Neutrophil (primary cell): Measurements from ENCODE around the gene BCAS3.

Experiments used
- H3K27ac ChIP-seq: fragments of 200-600 bp; sonication (generic); 2 replicates; pipeline ENCODE4 v1.5.1; 2016; ENCODE audit warnings: mild to moderate bottlenecking, moderate library complexity
- H3K27me3 ChIP-seq: fragments of 200-600 bp; sonication (generic); 2 replicates; pipeline ENCODE4 v1.6.0; 2016; ENCODE audit warnings: mild to moderate bottlenecking
- H3K36me3 ChIP-seq: fragments of 200-600 bp; sonication (generic); 2 replicates; pipeline ENCODE4 v1.5.1; 2017
- H3K4me1 ChIP-seq, 2 experiments: fragments of 200-600 bp in 1 of 2; sonication (generic) in 1 of 2; 1 replicate in 1 of 2; 2 replicates in 1 of 2; pipeline versions ENCODE4 v1.5.1 to v1.6.1; 2013 to 2016; ENCODE audit warnings: low read depth in 1 of 2, low read length in 1 of 2, mild to moderate bottlenecking in 1 of 2, moderate library complexity in 1 of 2; ENCODE audit not compliant: control insufficient read depth in 1 of 2, insufficient read depth in 1 of 2
- H3K4me3 ChIP-seq, 2 experiments: fragments of 200-600 bp in 1 of 2; sonication (generic) in 1 of 2; 1 replicate in 1 of 2; 2 replicates in 1 of 2; pipeline ENCODE4 v1.5.1; 2013 to 2016; ENCODE audit warnings: low read depth in 1 of 2, low read length in 1 of 2, mild to moderate bottlenecking in 1 of 2, moderate library complexity in 1 of 2
- H3K9me3 ChIP-seq: fragments of 200-600 bp; sonication (generic); 2 replicates; pipeline ENCODE4 v1.5.1; 2016
- TF ChIP-seq, protein P1 (sequence below): fragments of 200-600 bp; sonication (generic); IDR thresholded peaks from 2 replicates; pipeline ENCODE4 v1.5.1; 2016; ENCODE audit warnings: antibody characterized with exemption

The BCAS3 gene

DNA sequence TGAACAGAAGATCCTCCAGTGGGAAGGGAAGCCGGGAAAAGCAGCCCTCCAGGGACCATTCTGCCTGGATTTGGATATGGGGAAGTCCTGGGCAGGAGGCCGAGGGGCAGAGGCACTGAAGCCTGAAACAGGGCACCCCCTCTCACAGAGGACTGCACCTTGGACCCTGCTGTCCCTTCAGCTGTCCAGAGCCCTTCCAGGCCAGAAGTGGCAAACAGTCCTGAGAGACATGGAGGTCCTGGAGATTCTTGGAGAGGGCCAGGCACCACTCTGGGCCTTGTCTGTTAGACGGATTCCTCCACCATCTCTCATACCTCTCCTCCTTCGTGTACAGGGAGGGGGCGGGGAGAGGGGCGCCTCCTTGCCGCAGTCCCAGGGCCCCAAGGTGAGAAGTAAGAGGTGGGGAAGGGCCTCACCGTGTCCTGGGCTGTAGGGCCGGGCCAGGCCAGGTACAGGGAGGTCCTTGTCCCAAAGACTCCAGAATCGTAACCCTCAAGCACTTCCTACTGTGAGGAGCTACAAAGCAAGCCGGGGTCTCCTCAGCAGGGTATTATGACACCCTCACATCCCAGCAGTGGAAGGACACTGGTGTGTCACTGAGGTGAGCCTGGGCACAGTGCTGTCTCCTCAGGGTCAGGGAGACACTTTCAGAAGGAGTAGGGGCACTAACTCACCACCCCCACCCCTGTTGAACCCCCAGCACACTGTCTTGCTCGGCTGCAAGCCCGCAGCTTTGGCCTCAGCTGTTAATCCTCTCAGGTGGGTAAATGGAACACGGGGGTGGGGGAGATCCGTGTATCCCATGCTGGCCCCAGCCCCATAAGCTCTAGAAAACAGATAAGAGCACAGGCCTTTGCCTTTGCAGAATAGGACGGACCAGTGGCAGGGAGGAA is 705.4 kb downstream of the BCAS3 start:
- H3K27ac ChIP-seq, result no peak overlapping the region
- H3K4me1 ChIP-seq, result no peaks in the 10 kb centered on the region
- no peaks in the 10 kb centered on the region for H3K9me3 ChIP-seq
- H3K4me3 ChIP-seq, result no peak overlapping the region
- H3K27me3 ChIP-seq, result no peaks in the 10 kb centered on the region
- no peaks in the 10 kb centered on the region for H3K36me3 ChIP-seq
- TF ChIP-seq, protein P1, sequence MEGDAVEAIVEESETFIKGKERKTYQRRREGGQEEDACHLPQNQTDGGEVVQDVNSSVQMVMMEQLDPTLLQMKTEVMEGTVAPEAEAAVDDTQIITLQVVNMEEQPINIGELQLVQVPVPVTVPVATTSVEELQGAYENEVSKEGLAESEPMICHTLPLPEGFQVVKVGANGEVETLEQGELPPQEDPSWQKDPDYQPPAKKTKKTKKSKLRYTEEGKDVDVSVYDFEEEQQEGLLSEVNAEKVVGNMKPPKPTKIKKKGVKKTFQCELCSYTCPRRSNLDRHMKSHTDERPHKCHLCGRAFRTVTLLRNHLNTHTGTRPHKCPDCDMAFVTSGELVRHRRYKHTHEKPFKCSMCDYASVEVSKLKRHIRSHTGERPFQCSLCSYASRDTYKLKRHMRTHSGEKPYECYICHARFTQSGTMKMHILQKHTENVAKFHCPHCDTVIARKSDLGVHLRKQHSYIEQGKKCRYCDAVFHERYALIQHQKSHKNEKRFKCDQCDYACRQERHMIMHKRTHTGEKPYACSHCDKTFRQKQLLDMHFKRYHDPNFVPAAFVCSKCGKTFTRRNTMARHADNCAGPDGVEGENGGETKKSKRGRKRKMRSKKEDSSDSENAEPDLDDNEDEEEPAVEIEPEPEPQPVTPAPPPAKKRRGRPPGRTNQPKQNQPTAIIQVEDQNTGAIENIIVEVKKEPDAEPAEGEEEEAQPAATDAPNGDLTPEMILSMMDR, result no peak

DNA sequence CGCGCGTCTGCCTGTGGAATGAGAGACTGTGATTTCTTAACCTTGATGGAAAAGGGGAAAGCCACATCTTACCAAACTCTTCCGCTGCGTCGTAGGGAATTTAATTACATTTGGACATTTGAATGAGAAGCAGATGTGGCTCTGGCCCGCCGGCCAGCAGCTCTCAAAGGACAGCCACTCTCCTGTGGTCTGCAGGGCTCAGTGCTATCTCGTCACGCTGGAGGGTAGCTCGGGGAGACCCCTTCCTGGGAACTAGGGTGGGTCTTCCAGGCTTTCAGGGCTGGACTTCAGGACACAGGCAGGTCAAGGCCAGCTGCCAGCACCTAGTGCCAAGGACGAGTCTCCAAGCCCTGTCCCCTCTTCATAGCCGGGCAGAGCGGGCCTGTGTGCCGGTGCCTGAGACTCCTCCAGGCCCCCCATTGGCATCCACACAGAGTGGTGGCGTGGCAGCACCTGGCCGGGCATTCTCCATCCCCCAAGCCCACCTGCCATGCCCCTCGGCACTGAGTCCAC is 706.1 kb downstream of the BCAS3 start:
- Histone ChIP-seq H3K27me3 (no peaks in the 10 kb centered on the region), H3K4me1 (no peaks in the 10 kb centered on the region), H3K4me3 (no peak overlapping the region), H3K36me3 (no peaks in the 10 kb centered on the region), H3K9me3 (no peaks in the 10 kb centered on the region), H3K27ac (no peak overlapping the region)
- TF ChIP-seq, protein P1, result no peak

DNA sequence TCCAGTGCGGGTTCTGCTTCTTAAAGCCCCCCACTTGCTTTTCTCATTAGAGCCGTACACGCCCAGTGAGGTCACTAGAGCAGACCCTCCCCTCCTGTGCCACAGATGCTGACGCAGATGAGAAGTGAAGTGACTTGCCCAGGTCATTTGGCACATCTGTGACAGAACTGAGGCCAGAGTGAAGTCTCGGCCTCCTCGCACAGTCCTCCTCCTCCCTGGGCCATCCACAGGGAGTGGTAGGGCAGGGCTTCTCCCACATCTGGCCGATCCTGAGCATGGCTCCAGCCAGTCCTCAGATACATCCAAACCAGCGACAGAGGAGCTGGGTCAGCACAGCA is 706.7 kb downstream of the BCAS3 start:
- Histone ChIP-seq H3K27ac (no peak overlapping the region), H3K27me3 (peaks cover 4% of the 10 kb centered on the region), H3K4me3 (no peak overlapping the region), H3K4me1 (no peaks in the 10 kb centered on the region), H3K9me3 (no peaks in the 10 kb centered on the region), H3K36me3 (no peaks in the 10 kb centered on the region)
- TF ChIP-seq, protein P1, result no peak

DNA sequence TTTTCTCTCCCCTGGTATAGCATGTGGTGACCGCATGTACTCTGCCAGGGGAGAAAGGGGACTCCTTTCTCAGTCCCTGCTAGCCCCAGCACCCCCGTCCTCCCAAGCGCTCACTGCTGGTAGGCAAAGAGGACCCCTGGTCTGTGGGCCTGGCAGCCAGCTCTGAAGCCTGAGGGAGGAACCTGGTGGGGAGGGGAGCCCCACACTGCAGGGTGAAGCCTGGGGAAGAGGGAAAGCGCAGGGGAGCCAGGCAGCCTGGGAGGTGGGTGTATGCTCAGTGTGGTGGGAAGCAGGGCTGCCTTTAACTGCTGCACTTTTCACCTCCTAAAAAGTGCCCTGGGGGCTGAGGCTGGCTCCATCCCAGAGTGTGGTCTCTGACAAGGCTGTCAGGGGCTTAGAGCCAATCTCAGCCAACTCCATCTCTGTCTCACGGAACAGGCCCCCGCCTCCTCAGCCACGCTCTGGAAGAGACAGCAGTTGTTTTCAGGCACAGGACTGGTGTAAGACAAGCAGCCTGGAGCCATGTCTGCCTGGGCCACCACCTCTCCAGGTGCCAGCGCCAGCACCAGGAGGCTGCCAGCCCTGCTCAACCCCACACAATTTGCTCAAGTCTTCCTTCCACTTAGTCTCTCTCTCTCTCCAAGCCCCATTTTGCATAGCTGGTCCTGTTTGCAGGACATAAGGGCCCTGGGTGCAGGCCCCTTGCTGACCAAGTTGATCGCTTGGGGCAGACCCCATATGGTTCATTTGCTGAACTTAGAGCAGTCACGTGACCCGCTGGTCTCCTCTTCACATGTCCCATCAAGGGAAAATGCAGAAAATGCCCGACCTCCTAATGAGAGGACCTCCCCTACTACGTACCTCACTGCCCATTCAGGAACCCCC is 707.3 kb downstream of the BCAS3 start:
- TF ChIP-seq, protein P1, result no peak
- Histone ChIP-seq H3K9me3 (no peaks in the 10 kb centered on the region), H3K4me3 (no peak overlapping the region), H3K27me3 (peaks cover 10% of the 10 kb centered on the region), H3K36me3 (no peaks in the 10 kb centered on the region), H3K4me1 (no peaks in the 10 kb centered on the region), H3K27ac (no peak overlapping the region)

DNA sequence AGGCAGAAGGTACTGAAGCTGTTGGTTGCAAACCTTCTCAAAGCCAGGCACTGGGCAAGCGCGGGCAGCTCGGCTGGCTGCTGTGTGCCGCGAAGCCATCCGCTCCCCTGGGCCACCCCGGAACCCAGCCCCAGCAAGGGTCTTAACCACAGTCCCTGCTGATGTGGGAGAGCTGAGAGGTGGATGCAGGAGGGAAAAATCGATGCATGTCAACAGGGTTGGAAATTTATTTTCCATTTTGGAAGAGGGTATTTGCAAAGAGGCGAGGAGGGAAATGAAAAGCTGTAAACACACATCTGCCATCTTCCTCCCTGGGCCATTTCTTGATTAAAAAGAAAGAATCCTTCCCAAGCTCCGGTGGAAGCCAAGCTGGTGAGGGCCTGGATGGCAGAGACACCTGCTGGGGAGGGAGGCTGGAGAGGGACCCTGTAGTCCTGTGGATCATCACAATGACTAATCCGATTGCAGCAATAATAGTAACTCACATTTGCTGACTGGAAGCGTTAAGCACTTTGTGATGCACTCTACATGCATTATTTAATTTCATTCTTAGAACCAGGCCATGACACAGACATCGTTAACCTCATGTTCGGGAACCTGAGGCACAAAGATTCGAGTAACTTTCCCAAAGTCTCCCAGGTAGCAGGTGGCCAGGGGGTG is 708.1 kb downstream of the BCAS3 start:
- Histone ChIP-seq H3K4me3 (no peak overlapping the region), H3K27me3 (peaks cover 18% of the 10 kb centered on the region), H3K4me1 (no peaks in the 10 kb centered on the region), H3K9me3 (no peaks in the 10 kb centered on the region), H3K27ac (no peak overlapping the region), H3K36me3 (no peaks in the 10 kb centered on the region)
- TF ChIP-seq, protein P1, result no peak
